ENCODE results near the gene CDX2.
A peak's percentile ranks its signal among the peaks of the same experiment; 100 is the strongest.
"Not testable (repeated sequence)": the region's sequence is repeated elsewhere in the genome, so short reads cannot be mapped to it uniquely, and the experiment has no call there.

The CDX2 gene

GRCh38 chr13:27969082-27969865 lies at the start of gene CDX2:
Gene CDX2 (minus strand): TSS chr13:27969315. CDS start chr13:27969006, 309 bp downstream.
- peak; percentile 13 for DNase-seq

- DNase-seq = no peak
Observed at GRCh38 chr13:28014301-28014700, 45.2 kb upstream of the CDX2 start.

- DNase-seq = no peak
Observed at GRCh38 chr13:28013482-28013881, 44.4 kb upstream of the CDX2 start.

DNA sequence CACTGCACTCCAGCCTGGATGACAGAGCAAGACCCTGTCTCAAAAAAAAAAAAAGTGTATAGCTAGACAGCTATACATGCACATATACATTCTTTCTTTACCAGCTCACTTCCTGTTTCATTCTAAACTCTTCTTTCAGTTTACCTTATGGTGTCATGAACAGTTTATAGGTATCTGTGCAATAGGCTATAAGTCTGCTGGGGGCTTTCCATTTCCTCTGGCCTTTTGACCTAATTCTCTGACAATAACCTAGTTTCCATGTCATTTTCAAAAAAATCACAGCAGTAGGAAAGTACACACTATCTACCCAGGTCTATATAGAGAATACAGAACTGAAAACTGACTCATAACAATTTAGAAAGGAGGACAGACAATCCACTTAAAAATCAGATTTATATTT lies 43.8 kb upstream of the CDX2 start:
- DNase-seq = no peak

GRCh38 chr13:28012383-28012782 lies 43.3 kb upstream of the CDX2 start:
- DNase-seq = no peak

DNA sequence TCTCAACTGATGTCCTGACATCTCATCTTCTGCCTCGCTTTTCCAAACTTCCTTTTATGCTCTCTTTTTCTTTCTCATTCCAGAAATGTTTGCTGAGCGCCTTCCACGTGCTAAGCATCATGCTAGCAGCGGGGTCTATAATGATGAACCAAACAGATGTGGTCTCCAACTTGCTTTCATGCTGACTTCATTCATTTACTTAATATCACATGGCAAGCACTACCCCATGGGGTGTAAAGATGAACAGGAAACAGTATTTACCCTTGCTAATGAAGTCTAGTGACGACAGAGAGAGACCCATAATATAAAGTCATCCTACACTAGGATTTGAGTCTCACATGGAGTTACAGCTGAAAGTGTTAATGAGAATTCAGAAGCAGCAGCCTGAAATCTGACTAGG lies 40.9 kb upstream of the CDX2 start:
- DNase-seq = no peak

- DNase-seq = not testable (repeated sequence)
Observed at GRCh38 chr13:28005016-28005415, 35.9 kb upstream of the CDX2 start.

DNA sequence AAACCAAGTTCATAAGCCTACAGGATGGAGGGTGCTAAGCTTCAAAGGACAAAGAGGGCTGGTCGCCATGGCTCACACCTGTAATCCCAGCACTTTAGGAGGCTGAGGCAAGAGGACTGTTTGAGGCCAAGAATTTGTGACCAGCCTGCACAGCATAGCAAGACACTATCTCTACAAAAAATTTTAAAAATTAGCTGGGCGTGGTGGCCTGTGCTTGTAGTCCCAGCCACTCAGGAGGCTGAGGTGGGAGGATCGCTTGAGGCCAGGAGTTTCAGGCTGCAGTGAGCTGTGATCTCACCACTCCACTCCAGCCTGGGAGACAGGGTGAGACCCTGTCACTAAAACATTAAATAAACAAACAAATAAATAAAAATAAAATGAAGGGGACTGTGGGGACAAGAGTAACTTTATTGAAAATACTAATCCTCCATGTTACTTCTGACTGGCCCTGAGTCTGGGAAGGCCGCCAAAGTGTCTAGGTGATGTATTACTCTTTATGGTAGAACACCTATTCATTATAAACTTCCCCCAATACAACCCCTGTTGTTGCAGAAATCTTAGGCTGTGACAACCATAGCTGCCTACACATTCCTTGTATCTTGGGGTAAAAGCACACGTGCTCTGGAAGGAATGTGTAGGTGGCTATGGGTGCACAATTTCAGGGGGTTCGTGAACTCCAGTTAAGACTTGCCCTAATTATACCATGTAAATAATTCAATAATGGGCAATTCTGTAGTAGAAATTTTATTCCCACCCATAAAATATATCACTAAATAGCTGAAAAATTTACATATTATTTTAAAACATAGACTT lies 34.0 kb upstream of the CDX2 start:
- no peak for DNase-seq

DNA sequence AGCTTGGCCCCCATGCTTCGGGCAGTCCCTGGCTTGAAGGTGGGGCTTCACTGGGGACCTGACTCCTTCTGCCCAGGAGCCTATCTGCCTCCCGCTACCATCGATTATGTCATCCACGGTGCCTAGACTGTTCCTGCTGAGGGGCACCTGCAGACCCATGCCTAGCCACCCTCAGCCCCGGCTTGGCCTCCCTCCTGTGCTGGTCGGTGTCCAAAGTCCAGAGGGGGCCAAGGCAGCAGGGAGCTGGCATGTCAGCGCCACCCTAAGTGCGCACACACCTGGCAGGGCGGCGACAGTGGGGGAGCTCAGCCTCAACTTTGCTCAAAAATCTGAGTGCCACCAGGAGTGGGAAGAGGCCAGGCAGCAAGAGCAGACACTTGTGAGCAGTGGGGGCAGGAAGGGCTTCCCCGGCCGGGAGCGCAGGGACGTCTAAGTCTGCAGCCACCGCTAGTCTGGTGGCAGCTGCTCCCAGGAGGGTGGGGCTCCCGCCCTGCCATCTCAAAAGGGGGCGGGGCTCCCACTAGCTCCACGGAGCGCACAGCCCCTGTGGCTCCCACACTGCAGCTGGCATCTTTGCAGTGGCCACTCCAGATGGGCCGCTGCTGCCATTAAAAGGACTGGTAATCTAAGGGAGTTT lies 32.8 kb upstream of the CDX2 start:
- no peak for DNase-seq

DNA sequence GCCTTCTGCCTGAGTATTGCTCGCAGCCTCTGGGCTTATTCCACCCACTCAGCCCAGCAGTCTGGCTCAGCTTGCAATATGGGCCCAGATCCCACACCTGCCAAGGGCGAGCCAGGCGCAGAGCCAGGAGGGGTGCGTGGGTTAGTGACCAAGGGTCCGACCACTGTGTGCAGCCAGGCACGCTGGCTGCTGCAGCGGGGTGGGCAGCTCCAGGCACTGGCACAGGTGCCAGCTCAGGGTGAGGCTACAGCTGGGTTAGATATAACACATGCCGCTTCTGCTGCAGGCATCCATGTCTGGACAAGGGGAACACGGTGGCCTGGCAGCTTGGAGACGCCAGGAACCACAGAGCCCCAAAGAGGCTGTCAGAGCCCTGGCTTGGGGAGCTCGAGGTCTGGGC lies 31.9 kb upstream of the CDX2 start:
- DNase-seq = no peak

DNA sequence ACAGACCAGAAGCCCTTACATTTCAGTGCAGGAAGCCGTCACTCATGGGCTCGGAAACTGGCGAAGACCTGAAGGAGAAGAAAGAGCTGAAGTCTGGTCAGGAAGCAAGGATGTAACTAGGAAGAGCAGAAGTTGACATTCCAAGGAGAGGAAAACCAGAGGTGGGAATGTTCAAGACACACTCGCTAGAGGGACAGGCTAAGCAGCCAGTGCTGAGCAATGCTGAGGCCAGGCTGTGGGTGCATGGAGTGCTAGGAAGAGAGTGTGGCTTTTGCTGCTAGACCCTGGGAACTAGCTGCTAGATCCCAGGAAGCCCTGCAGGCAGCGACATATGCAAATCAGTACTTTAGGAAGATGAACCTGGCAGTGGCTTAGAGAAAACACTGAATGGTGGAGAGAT lies 31.5 kb upstream of the CDX2 start:
- no peak for DNase-seq

- no peak for DNase-seq
Observed at GRCh38 chr13:27997904-27998522, 28.9 kb upstream of the CDX2 start.

GRCh38 chr13:27991881-27992280 lies 22.8 kb upstream of the CDX2 start:
- DNase-seq = no peak

DNA sequence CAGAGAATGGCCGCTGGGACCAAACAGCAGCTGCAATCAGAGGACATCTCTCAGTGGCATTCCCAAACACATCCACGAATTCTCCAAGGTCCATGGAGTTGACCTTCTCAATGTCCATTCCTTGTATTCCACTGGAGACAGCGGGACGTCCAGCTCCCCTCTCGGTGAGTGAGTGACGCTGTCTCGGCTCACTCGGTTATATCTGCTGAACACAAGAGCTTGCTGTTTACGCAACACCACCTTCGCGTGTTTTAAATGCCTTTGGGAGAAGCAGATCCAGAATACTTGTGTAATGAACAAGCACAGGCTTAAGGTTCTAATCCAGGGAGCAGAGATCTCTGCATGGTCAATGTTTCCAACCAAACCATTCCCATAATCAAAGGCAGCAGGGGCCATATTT lies 19.4 kb upstream of the CDX2 start, which contains the start of gene URAD:
URAD (minus strand) TSS at position 174 of the 400 bp plus-strand sequence; CDS start at position 118, 56 bp downstream.
- DNase-seq = no peak

DNA sequence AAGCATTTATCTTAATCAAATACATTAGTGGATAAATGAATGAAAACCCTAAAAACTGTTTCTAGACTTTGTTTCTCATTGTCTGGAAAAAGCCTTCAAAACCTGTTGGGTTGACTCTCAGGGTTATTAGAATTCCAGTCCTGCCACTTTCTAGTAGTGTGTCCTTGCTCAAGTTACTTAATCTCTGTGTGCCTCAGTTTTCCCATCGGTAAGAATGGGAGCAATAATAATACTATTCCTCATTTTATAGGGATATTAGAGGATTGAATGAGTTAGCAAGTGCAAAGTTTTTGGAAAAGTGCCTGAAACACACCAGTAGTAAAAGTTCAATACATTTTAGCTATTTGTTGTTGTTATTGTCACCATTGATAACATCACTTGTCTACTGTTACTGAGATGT lies 16.5 kb upstream of the CDX2 start:
- DNase-seq = no peak

DNA sequence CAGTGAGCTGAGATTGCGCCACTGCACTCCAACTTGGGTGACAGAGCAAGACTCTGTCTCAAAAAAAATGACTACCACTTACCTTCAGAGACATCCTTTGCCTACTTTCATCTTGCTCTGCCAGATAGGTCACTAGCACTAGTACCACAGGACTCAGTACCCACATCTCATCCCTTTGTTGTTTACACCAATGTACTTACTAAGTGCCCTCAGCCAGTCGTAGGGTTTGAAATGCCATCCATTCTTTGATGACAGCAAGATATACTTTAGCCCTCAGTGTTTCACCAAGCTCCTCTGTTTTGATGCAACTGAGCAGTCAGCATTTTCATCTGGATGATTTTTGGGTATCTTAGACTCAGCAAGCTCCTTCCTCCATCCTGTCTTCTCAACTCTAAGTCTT lies 13.2 kb upstream of the CDX2 start:
- DNase-seq = no peak

GRCh38 chr13:27981006-27981708 lies 12.0 kb upstream of the CDX2 start:
- DNase-seq = no peak

DNA sequence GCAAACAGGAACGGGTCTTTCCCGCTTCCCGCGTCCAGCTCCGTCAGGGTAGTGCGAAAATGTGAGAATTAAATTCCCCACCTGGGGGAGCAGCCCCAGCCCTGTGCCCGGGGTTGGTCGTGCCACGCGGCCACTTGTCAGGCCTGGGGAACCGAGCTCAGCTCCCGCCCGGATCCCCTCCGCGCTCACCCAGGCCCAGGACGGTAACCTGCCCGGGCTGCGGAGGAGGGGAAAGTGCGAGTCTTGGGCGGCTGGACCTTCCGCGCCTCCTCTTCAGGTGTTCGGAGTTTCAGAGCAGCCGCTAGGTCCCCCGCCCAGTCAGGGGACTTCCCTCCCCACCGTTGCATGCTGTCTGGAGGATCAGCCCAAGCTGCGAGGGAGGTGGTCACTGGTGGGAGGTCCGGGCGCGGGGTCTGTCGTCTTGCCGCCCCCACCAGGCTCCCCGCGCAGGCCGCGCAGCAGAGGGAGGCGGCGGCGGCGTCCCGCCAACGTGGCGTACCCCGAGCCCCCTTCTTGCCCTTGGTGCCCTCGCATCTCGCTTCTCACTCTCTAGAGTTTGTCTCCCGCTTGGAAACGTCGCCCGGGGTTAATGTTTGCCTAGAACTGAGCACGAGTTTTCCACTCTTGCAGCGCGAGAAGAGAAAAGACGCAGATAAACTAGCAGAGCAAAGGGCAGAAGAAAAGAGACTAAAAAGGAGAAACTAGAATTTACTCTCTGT lies 11.3 kb upstream of the CDX2 start:
- no peak for DNase-seq

DNA sequence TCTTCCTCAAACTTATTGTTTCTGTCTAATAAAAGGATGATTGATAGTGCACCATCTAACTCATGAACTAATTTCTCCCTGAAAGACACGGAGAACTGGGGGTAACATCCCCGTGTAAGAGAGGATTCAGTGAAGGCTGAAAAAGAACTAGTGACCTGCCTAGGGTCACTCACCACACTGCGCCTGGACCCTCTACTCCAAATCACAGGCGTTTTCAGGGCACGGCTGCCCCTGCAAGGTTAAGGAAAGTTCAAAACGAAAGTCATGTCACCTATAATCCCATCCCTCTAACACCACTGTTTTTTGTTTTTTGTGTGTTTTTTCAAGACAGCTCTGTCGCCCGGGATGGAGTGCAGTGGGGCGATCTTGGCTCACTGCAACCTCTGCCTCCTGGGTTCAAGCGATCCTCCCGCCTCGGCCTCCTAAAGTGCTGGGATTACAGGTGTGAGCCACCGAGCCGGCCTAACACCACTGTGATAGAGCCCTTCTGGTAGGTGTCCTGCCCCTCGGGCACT lies 10.7 kb upstream of the CDX2 start:
- no peak for DNase-seq

- DNase-seq = no peak
Observed at GRCh38 chr13:27979001-27979643, 10.0 kb upstream of the CDX2 start.
